Measurements from ENCODE around the gene KRTAP10-10. TPM values are rescaled to one million over a fixed set of nuclear protein-coding genes. Genes with fewer than 3 reads are reported as not detected.
"Not testable (repeated sequence)": the region's sequence is repeated elsewhere in the genome, so short reads cannot be mapped to it uniquely, and the experiment has no call there.

The KRTAP10-10 gene
- polyA plus RNA-seq, 3 donors, result not detected

DNA sequence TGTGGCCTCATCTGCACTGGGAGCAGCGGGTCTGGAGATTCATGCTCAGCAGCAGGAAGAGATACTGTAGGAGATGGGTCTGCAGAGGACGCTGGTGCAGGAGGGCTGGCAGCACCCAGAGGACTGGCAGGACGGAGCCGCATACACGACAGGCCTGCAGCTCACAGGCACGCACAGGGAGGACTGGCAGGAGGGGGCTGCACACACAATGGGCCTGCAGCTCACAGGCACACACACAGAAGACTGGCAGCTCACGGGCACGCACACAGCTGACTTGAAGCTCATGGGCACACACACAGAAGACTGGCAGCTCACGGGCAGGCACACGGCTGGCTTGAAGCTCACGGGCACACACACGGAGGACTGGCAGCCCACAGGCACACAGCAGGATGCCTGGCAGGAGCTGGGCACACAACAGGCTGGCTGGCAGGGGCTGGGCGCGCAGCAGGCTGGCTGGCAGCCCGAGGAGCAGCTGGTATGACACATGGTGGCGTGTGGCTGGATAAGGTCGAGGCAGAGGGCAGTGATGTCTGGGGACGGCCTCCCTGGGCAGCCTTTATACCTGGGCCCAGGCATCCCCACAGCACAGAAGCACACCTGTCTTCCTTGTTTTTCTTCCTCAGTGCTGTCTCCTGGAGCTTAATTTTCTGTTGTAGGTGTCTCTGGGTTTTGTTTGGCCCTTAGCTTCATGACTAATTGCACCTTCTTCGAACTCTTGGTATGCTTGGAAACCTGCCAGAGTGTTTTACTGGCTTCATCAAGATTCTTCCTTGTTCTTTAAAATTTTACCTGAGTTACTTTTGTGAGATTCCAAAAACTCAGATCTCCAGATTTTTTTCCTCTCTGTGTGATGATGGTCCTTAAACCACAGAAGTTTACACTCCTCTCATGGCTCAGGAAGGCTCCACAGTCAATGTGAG lies 29.5 kb downstream of the KRTAP10-10 start, which contains the start of gene KRTAP12-2:
KRTAP12-2 (minus strand) TSS at position 527 of the 920 bp plus-strand sequence; CDS start at position 486, 41 bp downstream.
- no peak for DNase-seq (ENCODE audit: extremely low read depth in 1 of 11, low read depth in 9 of 11, low spot score in 4 of 11)

DNA sequence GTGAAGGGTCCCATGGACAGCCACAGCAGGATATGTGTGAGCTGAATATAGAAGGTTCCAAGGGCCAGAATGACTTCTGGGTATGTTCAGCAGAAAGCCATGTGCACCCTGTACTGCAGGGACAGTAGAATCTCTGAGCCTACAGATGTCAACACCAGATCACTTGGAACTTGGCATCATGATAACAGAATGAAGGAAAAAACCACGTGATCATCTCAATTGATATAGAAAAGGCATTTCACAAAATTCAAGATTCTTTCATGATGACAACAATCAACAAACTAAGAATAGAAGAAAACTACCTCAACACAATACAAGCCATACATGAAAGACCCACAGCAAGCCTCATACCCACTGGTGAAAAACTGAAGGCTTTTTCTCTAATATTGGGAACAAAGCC lies 30.5 kb downstream of the KRTAP10-10 start:
- no peak for DNase-seq (ENCODE audit: extremely low read depth in 1 of 11, low read depth in 9 of 11, low spot score in 4 of 11)

DNA sequence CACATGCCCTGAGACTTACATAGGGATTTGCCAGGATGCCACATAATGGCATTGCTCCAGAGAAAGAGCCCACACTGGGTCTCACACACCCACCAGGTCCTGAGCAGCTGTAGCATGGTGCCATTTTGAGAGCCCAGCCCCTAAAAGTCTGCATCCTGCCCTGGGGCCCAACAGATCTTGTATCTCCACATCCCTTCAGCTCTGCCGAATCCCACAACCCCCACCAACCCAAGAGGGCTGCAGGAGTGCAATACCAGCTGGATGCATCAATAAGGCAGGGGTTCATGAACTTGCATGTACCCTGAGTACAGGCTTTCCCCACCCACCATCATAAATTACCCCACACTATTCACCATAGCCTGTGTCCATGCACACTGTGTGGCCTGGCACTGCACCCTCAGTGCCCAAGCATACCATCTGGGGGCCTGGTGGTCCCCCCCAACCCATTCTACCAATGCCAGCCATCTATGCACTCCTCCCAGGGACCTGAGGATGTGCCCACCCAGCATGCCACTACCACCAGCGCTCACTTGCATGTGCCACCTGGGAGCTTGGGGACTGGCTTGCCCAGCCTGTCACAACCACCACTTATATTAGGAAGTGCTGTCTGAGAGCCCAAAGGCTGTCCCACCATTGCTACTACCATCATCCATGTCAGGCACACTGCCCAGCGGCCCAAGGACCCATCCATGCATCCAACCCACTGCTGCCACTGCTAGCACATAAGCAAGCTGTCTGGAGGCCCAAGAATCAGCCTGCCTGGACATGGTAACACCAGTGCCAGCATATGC lies 33.7 kb downstream of the KRTAP10-10 start:
- DNase-seq (ENCODE audit: extremely low read depth in 1 of 11, low read depth in 9 of 11, low spot score in 4 of 11), result no peak

DNA sequence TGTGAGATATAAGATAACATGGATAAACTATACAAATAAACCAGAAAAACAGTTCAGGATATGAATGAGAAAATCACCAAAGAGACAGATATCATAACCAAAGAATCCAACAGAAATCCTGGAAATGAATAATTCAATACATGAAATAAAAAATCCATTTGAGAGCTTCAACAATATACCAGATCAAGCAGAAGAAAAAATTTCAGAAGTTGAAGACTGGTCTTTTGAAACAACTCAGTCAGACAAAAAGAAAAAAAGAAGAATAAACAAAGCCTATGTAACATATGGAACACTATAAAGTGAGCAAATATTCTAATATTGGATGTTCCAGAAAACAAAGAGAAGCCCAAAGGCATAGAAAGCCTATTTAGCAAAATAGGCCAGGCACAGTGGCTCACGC lies 34.8 kb downstream of the KRTAP10-10 start:
- no peak for DNase-seq (ENCODE audit: extremely low read depth in 1 of 11, low read depth in 9 of 11, low spot score in 4 of 11)

DNA sequence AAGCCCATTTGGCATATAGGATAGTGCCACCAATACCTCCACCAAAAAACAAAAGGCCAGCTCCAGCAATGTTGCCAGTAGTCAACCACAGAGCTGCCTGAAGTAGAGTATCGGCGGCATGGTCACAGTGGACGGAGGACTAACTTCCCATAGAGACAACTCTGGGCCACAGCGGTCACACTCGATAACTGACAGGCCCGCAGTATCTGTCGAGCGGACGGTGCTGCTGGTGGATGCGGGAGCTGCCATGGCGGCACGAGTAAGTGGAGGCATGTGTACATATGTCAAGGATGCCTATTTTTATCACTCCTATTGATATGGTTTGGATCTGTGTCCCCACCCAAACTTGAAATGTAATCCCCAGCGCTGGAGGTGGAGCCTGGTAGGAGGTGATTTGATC lies 40.7 kb downstream of the KRTAP10-10 start:
- no peak for DNase-seq (ENCODE audit: extremely low read depth in 1 of 11, low read depth in 9 of 11, low spot score in 4 of 11)

DNA sequence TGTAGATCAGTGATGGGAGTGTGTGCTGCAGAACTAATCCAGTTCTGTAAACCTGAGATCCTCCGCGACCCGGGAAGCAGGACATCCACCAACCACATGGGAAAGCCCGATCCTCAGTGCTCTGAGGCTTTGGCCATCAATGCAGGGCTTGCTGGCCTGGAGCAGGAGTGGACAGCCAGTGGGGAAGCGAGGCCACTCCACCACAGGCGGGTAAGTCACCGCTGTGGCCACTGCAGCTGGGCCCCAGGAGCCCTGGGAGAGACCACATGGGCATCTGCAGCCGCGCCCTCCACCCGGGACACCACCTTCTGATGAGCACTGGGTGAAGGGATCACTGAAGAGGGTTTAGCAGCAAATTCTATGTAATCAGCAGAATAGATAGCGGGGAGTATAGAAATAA lies 44.0 kb downstream of the KRTAP10-10 start:
- DNase-seq (ENCODE audit: extremely low read depth in 1 of 11, low read depth in 9 of 11, low spot score in 4 of 11), result no peak

DNA sequence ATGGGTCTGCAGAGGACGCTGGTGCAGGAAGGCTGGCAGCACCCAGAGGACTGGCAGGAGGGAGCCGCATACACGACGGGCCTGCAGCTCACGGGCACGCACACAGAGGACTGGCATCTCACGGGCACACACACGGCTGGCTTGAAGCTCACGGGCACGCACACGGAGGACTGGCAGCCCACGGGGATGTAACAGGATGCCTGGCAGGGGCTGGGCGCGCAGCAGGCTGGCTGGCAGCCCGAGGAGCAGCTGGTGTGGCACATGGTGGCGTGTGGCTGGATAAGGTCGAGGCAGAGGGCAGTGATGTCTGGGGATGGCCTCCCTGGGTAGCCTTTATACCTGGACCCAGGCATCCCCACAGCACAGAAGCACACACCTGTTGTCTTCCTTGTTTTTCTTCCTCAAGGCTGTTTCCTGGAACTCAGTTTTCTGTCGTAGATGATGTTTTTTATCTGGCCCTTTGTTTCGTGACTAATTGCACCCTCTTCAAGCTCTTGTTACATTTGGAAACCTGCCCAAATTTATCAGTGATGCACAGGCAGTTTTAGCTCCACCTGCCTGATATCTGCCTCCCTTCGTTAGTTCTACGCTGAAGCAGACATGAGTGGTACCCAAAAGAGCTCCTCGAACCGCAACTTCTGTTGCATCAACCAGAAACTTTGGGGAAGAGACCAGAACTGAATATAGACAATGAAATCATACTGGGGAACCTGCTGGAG lies 44.9 kb downstream of the KRTAP10-10 start, which contains the start of gene KRTAP12-1:
KRTAP12-1 (minus strand) TSS at position 303 of the 719 bp plus-strand sequence; CDS start at position 263, 40 bp downstream.
- no peak for DNase-seq (ENCODE audit: extremely low read depth in 1 of 11, low read depth in 9 of 11, low spot score in 4 of 11)

DNA sequence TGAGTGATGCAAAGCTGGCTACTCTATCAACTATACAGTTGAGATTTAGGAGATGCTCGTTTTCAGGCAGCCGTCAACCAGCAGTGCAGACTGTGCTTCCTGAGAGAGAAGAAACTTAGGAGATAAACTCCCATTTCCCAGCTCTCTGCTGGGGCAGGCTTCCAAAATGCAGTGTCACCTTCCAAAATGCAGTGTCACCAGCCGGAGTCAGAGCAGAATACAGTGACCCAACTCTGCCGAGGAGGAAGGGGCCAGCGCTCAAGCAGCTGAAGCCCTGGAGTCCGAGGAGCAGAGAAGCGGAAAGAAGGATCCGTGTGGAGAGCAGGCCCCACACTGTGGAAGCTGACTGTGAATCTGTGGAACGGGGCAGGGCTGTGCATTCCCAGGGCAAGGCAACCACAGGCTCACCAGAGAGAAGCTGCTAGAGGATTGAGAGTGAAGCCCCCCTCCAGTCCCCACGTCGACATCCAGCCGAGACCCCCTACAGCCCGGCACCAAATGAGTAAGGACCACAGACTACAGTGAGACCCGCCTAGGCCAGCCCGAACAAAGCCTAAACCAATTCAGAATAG lies 45.5 kb downstream of the KRTAP10-10 start:
- no peak for DNase-seq (ENCODE audit: extremely low read depth in 1 of 11, low read depth in 9 of 11, low spot score in 4 of 11)

DNA sequence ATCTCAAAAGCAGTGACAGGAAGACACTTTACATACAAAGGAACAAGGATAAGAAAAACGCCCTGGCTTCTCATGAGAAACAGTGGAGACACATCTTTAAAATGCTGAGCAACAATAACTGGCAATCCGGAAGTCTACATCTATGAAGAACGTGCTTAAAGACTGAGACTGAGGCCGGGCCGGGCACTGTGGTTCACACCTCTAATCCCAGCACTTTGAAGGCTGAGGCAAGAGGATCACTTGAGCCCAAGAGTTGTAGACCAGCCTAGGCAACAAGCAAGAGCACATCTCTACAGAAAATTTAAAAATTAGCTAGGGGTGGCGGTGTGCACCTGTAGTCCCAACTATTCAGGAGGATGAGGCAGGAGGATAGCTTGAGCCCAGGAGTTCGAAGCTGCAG lies 46.9 kb downstream of the KRTAP10-10 start:
- no peak for DNase-seq (ENCODE audit: extremely low read depth in 1 of 11, low read depth in 9 of 11, low spot score in 4 of 11)

DNA sequence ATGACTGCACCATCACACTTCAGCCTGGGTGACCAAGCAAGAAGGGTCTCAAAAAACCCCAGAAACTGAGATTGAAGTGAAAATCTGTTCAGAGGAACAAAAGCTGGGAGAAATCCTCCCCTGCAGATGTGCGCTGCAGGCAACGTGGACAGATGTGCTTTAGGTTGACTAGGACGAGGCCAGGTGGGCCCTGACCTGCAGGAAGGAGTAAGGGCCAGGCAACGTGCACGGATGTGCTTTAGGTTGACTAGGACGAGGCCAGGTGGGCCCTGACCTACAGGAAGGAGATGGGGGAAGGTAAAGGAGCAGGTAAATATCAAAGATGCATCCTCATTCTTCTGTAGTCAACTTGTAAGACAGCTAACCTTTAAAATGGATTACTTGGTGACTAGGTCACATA lies 47.3 kb downstream of the KRTAP10-10 start:
- DNase-seq (ENCODE audit: extremely low read depth in 1 of 11, low read depth in 9 of 11, low spot score in 4 of 11), result no peak

DNA sequence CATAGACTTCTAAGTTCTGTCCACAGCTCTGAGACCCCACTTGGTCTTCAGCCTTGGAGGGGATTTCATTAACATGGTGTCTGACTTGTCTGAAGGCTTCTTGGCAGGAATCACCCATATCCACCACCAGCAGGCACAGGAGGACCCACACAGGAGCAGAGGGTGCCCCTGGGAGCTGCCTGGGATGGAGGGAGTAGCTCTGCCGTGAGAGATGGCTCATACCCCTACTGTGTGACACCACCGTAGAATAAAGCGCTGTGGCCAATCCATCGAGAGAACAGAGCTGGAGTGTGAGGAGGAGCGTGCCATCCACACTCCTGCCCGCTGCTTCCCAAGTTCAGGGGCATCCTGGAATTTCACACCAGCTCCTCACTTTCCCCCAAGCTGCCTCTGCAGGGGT lies 47.9 kb downstream of the KRTAP10-10 start:
- DNase-seq (ENCODE audit: extremely low read depth in 1 of 11, low read depth in 9 of 11, low spot score in 4 of 11), result not testable (repeated sequence)

DNA sequence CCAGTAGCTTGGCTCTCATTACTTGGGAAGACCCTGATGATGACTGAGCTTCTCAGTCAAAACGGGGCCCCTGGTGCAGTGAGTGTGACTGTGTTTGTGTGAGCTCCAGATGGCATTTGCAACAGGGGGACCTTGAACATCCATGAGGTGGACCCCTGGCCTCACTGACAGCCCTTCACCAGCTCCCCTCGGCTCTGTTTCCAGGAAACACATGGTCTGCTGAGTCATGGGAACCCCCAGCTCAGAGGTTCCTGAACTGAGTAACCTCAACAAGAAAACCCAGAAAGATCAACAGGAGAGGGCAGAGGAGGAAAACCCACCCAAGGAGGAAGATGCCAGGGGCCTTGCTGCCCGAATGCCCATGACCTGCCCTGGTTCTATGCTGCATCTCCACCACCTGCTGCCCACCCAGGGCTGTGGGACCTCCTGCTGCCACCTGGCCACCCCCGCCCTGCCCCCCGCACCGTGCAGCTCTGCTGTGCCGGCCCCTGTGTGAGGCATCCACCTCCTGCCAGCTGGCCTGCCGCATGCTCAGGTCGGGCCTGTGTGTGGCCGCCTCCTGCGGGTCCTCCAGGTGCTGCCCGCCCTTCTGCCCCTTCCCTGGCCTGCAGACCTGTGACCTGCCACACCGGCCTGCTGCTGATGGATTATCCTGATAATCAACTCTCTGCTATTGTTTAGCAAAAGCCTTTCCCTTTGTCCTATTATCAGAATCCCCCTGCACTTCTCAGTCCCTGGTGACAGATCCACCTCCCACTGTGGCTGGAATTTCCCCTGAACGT lies 49.0 kb downstream of the KRTAP10-10 start:
- no peak for DNase-seq (ENCODE audit: extremely low read depth in 1 of 11, low read depth in 9 of 11, low spot score in 4 of 11)

DNA sequence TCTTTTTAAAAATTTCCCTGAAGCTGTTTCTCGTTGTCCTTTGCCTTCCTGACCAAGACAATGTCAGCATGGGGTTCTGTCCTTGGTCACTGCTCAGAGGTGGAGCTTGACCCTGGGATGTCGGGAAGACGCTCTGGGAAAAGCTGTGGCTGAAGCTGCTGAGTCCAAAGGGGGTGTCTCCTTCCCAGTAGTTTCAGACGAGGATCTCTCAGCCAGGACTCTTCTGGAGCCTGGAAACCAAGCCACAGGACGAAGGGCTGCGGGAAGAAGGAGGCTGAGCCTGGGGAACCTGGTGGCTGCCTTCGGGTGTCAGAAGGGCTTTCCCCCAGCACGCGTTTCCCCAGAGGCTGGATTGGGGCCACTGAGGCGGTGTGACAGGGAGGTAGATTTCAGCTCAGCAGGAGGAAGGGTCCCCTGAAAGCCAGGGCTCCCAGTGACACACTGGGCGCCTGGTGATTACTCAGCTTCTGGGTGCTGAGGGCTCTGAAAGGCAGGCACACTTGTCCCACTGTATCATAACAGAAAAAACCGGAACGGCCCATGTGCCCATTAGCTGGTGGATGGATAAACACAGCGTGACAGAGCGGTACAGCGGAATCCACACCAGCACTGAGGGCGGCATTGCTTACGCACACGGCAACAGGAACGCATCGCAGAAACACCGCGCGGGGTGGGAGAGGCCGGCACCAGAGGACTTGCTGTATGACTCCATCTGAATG lies 49.8 kb downstream of the KRTAP10-10 start:
- DNase-seq (ENCODE audit: extremely low read depth in 1 of 11, low read depth in 9 of 11, low spot score in 4 of 11), result no peak

DNA sequence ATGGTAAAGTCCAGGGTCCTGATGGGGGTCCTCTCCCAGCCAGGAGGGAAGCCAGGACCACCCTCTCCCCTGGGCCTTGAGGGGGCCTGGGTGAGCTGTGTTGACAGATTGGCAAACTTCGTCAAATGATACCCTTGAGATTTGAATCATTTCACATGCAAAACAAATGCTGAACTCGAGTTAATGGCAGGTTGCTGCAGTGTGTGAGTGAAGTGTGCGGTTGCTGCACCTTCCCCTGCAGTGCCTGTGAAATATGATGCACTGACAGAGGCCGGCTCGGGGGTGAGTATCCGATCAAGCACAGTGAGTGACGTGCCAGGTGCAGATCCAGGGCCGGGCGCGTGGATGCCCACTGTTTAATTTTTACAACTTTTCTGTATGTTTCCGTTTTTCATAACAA lies 50.5 kb downstream of the KRTAP10-10 start:
- DNase-seq (ENCODE audit: extremely low read depth in 1 of 11, low read depth in 9 of 11, low spot score in 4 of 11), result no peak
